HG03460 (cell line): ENCODE data around the gene ZDHHC24.

ENCODE experiments used
- ATAC-seq: cut with Tn5 transposase; IDR thresholded peaks from one replicate; pipeline ENCODE4 v1.9.1; 2021; ENCODE audit not compliant: unreplicated experiment

The ZDHHC24 gene

DNA sequence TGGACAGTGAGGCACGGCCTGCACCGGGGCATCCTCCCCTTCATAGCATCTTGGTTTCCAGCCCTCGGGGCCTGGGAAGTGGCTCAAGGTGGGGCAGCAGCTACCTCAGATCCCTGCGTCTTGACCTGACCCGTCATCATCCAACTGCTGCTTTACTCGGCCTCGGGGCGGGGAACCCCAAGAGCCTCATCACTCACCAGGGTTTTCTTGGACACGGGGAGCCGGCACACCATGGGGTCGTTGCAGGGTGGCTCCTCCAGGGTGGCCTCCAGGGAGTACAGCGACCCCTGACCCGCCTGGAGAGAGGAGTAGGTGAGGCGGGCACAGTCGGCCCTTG is 21.9 kb upstream of the ZDHHC24 start:
- no peak for ATAC-seq

DNA sequence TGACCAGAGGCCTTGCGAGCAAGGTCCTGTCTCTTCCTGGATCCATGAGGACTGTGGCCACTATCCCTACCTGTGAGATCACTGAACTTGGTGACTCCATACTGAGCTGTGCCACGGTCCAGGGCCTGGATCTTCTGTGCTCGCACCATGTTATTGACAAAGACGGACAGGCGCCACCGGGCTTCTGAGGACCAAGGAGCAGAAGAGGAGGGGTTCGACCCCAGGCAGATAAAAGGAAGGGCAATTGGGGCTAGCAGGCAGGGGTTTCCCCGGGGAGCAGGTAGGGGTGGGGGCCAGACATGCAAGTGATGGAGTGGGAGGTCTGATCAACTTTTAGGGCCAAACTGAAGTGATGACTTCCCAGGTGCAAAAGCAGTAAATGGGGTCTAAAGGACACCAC is 20.4 kb upstream of the ZDHHC24 start:
- no peak for ATAC-seq

DNA sequence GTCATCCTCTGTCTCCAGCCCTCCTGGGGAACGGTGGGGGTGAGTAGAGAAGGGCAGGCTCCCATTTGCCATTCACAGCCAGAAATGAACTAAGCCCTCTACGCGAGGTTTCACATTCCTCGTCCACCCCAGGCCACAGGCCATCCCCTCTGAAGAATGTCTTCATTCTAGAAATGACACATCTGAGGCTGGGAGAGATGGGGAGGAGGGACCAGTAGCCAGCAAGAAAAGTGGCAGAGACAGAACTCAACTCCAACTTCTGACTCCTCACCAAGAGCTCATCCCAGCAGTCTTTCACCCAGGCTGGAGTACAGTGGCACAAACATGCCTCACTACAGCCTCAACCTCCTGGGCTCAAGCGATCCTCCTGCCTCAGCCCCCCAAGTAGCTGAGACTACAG is 19.1 kb upstream of the ZDHHC24 start:
- ATAC-seq, result no peak

- ATAC-seq, result no peak
Observed at GRCh38 chr11:66564538-66564937, 18.7 kb upstream of the ZDHHC24 start.

DNA sequence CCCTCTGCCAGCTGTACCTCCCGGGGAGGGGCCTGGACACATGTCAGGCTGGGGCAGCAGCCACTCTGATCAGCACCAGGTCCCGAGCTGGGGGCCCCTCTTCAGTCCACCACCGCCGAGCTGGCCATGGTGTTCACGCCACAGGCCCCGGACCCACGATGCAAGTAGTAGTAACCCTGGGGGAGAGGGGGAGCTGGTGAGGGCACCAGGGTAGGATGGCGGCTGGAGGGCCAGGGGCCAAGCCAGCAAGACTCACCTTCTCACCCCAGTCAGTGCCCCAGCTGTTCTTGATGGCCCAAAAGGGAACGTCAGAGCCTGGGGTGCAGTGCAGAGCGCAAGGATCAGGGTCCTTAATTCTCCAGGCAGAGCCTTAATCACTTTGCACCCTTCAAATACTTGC is 18.0 kb upstream of the ZDHHC24 start:
- ATAC-seq, result no peak

- no peak for ATAC-seq
Observed at GRCh38 chr11:66562907-66563583, 17.2 kb upstream of the ZDHHC24 start.

- no peak for ATAC-seq
Observed at GRCh38 chr11:66562275-66562674, 16.4 kb upstream of the ZDHHC24 start.

- no peak for ATAC-seq
Observed at GRCh38 chr11:66561975-66562248, 16.1 kb upstream of the ZDHHC24 start.

DNA sequence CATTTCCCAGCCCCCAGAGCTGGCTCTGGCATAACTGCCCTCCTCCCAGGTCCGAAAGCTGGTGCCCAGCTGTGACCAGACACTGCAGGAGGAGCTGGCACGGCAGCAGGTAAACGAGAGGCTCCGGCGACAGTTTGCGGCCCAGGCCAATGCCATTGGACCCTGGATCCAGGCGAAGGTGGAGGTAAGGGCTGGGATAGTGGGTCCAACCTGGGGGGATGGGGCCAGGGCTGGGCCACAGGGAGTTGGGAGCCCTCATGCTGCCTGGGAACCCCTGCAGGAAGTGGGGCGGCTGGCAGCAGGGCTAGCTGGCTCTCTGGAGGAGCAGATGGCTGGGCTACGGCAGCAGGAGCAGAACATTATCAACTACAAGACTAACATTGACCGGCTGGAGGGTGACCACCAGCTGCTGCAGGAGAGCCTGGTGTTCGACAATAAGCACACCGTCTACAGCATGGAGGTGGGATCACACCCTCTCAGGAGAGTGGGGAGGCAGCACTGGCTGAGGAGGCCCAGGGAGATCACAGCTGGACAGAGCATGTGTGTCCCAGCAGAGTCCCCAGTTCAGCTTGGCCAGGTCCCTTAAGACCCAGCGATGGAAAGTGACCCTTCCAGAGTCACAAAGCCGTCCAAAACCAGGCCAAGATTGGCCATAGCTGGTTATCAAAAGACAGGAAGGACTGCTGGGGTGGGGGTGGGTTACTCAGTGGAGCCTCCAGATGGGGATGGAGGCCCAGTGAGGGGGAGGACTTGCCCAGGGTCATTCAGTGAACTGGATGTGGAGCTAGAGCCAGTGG is 15.5 kb upstream of the ZDHHC24 start:
- ATAC-seq, result no peak

- ATAC-seq, result no peak
Observed at GRCh38 chr11:66559866-66560676, 14.2 kb upstream of the ZDHHC24 start.

DNA sequence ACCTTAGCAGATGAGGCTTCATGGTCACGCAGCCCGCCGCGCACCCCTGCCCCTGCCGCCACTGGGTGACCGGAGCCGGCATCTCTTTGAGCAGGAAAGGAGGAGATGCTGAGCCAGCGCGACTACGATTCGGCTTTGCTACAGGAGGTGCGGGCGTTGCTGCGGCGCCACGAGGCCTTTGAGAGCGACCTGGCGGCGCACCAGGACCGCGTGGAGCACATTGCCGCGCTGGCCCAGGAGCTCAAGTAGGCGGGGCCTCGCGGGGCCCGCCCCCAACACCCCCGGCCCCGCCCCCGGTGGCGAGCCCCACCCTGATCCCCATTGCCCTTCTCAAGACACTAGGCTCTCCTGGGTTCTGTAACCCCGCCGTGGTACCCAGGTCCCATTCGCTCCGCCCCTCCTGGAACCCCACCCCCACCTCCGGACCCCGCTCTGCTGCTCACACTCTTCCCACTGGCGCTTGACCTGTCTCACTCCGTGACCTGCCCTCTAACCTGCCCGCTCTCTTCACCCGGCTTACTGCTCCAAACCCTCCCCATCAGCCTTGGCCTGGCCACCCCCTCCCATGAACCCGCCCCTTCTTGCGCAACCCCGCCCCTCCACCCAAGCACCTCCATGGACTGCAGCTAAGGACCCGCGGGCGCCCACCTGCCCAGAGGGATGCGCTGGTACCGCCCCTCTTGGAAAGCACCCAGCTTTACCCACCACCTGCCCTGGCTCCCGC is 13.5 kb upstream of the ZDHHC24 start:
- ATAC-seq, result no peak

DNA sequence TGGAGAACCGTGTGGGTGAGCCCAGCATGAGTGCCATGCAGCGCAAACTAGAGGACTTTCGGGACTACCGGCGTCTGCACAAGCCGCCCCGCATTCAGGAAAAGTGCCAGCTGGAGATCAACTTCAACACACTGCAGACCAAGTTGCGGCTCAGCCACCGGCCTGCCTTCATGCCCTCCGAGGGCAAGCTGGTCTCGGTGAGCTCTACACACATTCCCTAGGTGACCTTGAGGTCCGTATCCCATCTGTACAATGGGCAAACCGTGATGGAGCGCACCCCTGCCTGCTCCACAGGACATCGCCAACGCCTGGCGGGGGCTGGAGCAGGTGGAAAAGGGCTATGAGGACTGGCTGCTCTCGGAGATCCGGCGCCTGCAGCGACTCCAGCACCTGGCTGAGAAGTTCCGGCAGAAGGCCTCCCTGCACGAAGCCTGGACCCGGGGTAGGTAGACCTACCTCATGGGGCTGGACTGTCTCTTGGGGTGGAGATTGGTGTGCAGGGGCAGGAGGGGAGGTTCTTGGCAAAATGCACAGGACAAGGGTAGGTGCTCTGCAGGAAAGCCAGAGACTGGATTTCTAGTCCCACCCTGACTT is 12.0 kb upstream of the ZDHHC24 start:
- no peak for ATAC-seq

GRCh38 chr11:66556086-66556485 is 10.2 kb upstream of the ZDHHC24 start:
- ATAC-seq, result no peak

DNA sequence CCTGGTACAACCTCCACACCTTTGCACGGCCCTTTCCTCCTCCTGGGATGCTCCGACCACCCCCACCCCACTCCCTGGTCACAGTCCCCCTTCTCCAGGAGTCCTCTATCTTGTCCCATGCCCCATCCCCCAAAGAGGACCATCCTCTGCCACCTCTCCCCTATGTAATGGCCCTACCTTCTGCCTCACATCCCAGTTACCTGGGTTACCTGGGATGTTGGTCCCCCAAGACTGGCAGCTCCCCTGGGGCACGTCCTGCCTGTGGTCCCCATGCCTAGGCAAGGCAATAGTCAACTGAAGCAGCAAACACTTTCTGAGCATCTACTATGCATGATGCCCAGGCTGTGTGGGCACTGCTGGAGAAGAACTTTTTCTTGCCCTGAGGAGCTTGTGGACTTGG is 9.6 kb upstream of the ZDHHC24 start:
- no peak for ATAC-seq

DNA sequence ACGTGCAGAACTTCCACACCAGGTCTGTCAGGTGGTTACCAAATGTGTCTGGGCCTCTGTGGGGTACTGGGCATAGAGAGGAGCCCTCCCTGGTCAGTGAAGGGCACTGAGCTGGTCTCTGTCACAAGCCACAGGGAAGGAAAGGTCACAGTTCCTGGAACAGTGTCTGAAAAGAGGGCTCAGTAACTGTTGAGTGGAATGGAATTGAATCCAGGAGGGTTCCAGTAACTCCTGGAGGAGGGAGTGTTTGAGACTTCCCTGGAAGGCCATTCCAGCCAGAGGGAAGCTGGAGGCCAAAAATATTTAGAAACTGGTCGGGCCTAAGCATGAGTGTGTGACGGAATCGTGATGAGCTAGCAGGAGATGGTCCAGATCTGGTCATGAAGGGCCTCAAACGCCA is 8.8 kb upstream of the ZDHHC24 start:
- no peak for ATAC-seq

GRCh38 chr11:66550887-66551286 is 5.0 kb upstream of the ZDHHC24 start:
- no peak for ATAC-seq

- no peak for ATAC-seq
Observed at GRCh38 chr11:66549696-66550095, 3.8 kb upstream of the ZDHHC24 start.

GRCh38 chr11:66548774-66549630 is 3.2 kb upstream of the ZDHHC24 start:
- ATAC-seq, result no peak

DNA sequence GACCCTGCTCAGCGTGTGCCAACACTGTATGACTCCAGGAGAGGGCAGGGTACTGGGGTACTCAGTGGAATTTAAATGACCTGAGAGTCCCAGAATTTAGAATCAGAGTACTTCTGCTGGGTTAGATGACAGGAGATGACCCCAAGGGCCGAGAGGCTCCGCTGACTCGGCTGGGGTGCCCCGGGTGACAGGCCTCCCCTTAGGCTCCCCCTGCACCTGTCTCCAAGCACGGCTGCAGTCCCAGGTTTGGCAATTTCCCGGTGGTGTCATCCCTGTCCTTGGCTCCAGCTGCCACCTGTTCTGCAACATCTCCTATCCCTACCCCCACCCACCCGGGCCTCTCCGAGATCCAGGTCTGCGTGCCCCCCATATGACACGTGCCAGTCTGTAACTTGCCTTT is 2.2 kb upstream of the ZDHHC24 start:
- ATAC-seq, result no peak

- ATAC-seq, result no peak
Observed at GRCh38 chr11:66547662-66548009, 1.8 kb upstream of the ZDHHC24 start.
